HEK293 (cell line): ENCODE measurements around the gene PIGS.
A peak's percentile ranks its signal among the peaks of the same experiment; 100 is the strongest.

ENCODE experiments used
- CTCF ChIA-PET: fragments of 350-600 bp; formaldehyde crosslinking; extraction: SDS; loops from one replicate; lab custom pipeline; 2021; ENCODE audit warnings: antibody characterized with exemption; lab: Yijun Ruan, JAX
- POLR2A ChIA-PET: fragments of 300-600 bp; formaldehyde crosslinking; extraction: SDS; loops from one replicate; lab custom pipeline; 2020; ENCODE audit warnings: antibody characterized with exemption, inconsistent platforms; lab: Yijun Ruan, JAX
- H3K27ac ChIP-seq: fragments of 200-500 bp; sonication (Bioruptor generic); 2 replicates; pipeline ENCODE4 v1.5.1; 2014; ENCODE audit warnings: low read depth, low read length, control low read depth, inconsistent platforms; ENCODE audit errors: extremely low read depth
- H3K36me3 ChIP-seq, 2 experiments: fragments of 200-500 bp in 1 of 2; sonication (Bioruptor generic) in 1 of 2; 1 replicate in 1 of 2; 2 replicates in 1 of 2; pipeline ENCODE4 v1.5.1; 2014 to 2017; ENCODE audit warnings: inconsistent platforms in 2 of 2, low read length in 2 of 2; ENCODE audit not compliant: control insufficient read depth in 2 of 2, insufficient read depth in 1 of 2
- H3K4me1 ChIP-seq: fragments of 200-500 bp; sonication (Bioruptor generic); 2 replicates; pipeline ENCODE4 v1.5.1; 2014; ENCODE audit warnings: mild to moderate bottlenecking, low read length, inconsistent platforms; ENCODE audit not compliant: control insufficient read depth, insufficient read depth
- H3K4me3 ChIP-seq: 2 replicates; pipeline ENCODE4 v1.5.1; 2011; ENCODE audit warnings: low read depth, mild to moderate bottlenecking, control low read depth, low read length, moderate library complexity
- H3K9me3 ChIP-seq: fragments of 200-500 bp; sonication (Bioruptor generic); 2 replicates; pipeline ENCODE4 v1.5.1; 2014; ENCODE audit warnings: low read depth, low read length, inconsistent platforms; ENCODE audit not compliant: control insufficient read depth, insufficient read depth
- GLIS1 ChIP-seq: fragments of 450-650 bp; formaldehyde crosslinking; IDR thresholded peaks from 2 replicates; pipeline ENCODE4 v1.5.1; 2016; ENCODE audit warnings: missing biosample characterization, missing genetic modification characterization
- HOXA7 ChIP-seq: sonication (generic); formaldehyde crosslinking; IDR thresholded peaks from 2 replicates; pipeline ENCODE4 v1.8.1; 2022; ENCODE audit warnings: missing genetic modification reagents, borderline replicate concordance
- MYNN ChIP-seq: fragments of 450-650 bp; formaldehyde crosslinking; IDR thresholded peaks from 2 replicates; pipeline ENCODE4 v1.5.1; 2016; ENCODE audit warnings: missing biosample characterization, missing genetic modification characterization, borderline replicate concordance
- RBAK ChIP-seq: fragments of 450-650 bp; formaldehyde crosslinking; IDR thresholded peaks from 2 replicates; pipeline ENCODE4 v1.5.1; 2016; ENCODE audit warnings: missing biosample characterization, missing genetic modification characterization
- SETDB1 ChIP-seq: IDR thresholded peaks from one replicate; pipeline ENCODE4 v1.6.1; 2017; ENCODE audit warnings: mild to moderate bottlenecking, low read length, moderate library complexity, mixed read lengths; ENCODE audit not compliant: insufficient read length
- ZBTB48 ChIP-seq: fragments of 450-650 bp; formaldehyde crosslinking; IDR thresholded peaks from 2 replicates; pipeline ENCODE4 v1.5.1; 2016; ENCODE audit warnings: missing biosample characterization, missing genetic modification characterization
- ZFP3 ChIP-seq: fragments of 450-650 bp; formaldehyde crosslinking; IDR thresholded peaks from 2 replicates; pipeline ENCODE4 v1.5.1; 2016; ENCODE audit warnings: low read depth, missing biosample characterization, missing genetic modification characterization
- ZNF133 ChIP-seq: fragments of 450-650 bp; formaldehyde crosslinking; IDR thresholded peaks from 2 replicates; pipeline ENCODE4 v1.5.1; 2016; ENCODE audit warnings: missing biosample characterization, missing genetic modification characterization
- ZNF146 ChIP-seq: fragments of 450-650 bp; formaldehyde crosslinking; IDR thresholded peaks from 2 replicates; pipeline ENCODE4 v1.5.1; 2016; ENCODE audit warnings: missing biosample characterization, missing genetic modification characterization
- ZNF184 ChIP-seq: fragments of 450-650 bp; IDR thresholded peaks from 2 replicates; pipeline ENCODE4 v1.5.1; 2018; ENCODE audit warnings: missing biosample characterization, mild to moderate bottlenecking, missing genetic modification characterization
- ZNF211 ChIP-seq: fragments of 450-650 bp; formaldehyde crosslinking; IDR thresholded peaks from 2 replicates; pipeline ENCODE4 v1.5.1; 2016; ENCODE audit warnings: low read depth, missing biosample characterization, missing genetic modification characterization
- ZNF223 ChIP-seq: fragments of 450-650 bp; formaldehyde crosslinking; IDR thresholded peaks from 2 replicates; pipeline ENCODE4 v1.5.1; 2016; ENCODE audit warnings: missing biosample characterization, missing genetic modification characterization
- ZNF311 ChIP-seq: fragments of 450-650 bp; formaldehyde crosslinking; IDR thresholded peaks from 2 replicates; pipeline ENCODE4 v1.5.1; 2017; ENCODE audit warnings: missing biosample characterization, missing genetic modification characterization, borderline replicate concordance
- ZNF426 ChIP-seq: fragments of 450-650 bp; formaldehyde crosslinking; IDR thresholded peaks from 2 replicates; pipeline ENCODE4 v1.5.1; 2017; ENCODE audit warnings: missing biosample characterization, missing genetic modification characterization, mild to moderate bottlenecking, inconsistent platforms, moderate library complexity
- ZNF449 ChIP-seq: fragments of 450-650 bp; formaldehyde crosslinking; IDR thresholded peaks from 2 replicates; pipeline ENCODE4 v1.5.1; 2017; ENCODE audit warnings: missing biosample characterization, mild to moderate bottlenecking, missing genetic modification characterization, moderate library complexity
- ZNF473 ChIP-seq: fragments of 450-650 bp; formaldehyde crosslinking; IDR thresholded peaks from 2 replicates; pipeline ENCODE4 v1.5.1; 2017; ENCODE audit warnings: missing biosample characterization, missing genetic modification characterization
- ZNF521 ChIP-seq: fragments of 450-650 bp; formaldehyde crosslinking; IDR thresholded peaks from 2 replicates; pipeline ENCODE4 v1.5.1; 2017; ENCODE audit warnings: missing biosample characterization, mild to moderate bottlenecking, missing genetic modification characterization
- ZNF561 ChIP-seq: fragments of 450-650 bp; IDR thresholded peaks from 2 replicates; pipeline ENCODE4 v1.5.1; 2018; ENCODE audit warnings: missing biosample characterization, missing genetic modification characterization, borderline replicate concordance
- ZNF600 ChIP-seq: fragments of 450-650 bp; formaldehyde crosslinking; IDR thresholded peaks from 2 replicates; pipeline ENCODE4 v1.5.1; 2016; ENCODE audit warnings: missing biosample characterization, missing genetic modification characterization
- ZNF610 ChIP-seq: fragments of 450-650 bp; formaldehyde crosslinking; IDR thresholded peaks from 2 replicates; pipeline ENCODE4 v1.5.1; 2016; ENCODE audit warnings: missing biosample characterization, missing genetic modification characterization, borderline replicate concordance
- ZNF624 ChIP-seq: fragments of 450-650 bp; formaldehyde crosslinking; IDR thresholded peaks from 2 replicates; pipeline ENCODE4 v1.5.1; 2017; ENCODE audit warnings: missing biosample characterization, missing genetic modification characterization
- ZNF777 ChIP-seq: fragments of 450-650 bp; formaldehyde crosslinking; IDR thresholded peaks from 2 replicates; pipeline ENCODE4 v1.5.1; 2017; ENCODE audit warnings: missing biosample characterization, missing genetic modification characterization, borderline replicate concordance
- ZNF785 ChIP-seq: fragments of 450-650 bp; formaldehyde crosslinking; IDR thresholded peaks from 2 replicates; pipeline ENCODE4 v1.5.1; 2016; ENCODE audit warnings: missing biosample characterization, missing genetic modification characterization
- ZNF837 ChIP-seq: fragments of 450-650 bp; formaldehyde crosslinking; IDR thresholded peaks from 2 replicates; pipeline ENCODE4 v1.5.1; 2016; ENCODE audit warnings: missing biosample characterization, missing genetic modification characterization
- TF ChIP-seq, protein P1 (sequence below): sonication (generic); formaldehyde crosslinking; IDR thresholded peaks from 2 replicates; pipeline ENCODE4 v1.8.1; 2022; ENCODE audit warnings: mild to moderate bottlenecking, moderate library complexity, missing genetic modification reagents

The PIGS gene

DNA sequence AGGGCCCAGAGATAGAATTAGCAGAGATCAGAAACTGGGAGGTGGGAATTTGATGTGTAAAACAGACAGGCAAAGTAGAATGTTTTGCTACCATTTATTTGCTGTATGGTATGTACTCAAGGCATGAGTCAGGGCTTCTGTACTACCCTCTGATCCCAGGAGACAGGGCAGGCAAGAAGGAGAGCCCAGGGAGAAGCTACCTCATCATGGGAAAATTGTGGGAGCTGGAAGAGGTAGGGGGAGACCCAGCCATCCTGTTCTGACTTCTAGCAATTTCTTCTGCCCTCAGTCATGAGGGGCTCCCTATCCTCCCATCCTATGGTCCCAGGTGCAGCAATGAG lies 1.7 kb upstream of the PIGS start:
- Histone ChIP-seq H3K4me1 (peaks cover 11% of the 10 kb centered on the region), H3K27ac (no peak overlapping the region), H3K36me3 (peaks cover 24 to 35% of the 10 kb centered on the region in 2 experiments), H3K4me3 (no peak overlapping the region), H3K9me3 (no peaks in the 10 kb centered on the region)
- no peak for TF ChIP-seq ZBTB48 (tag by site-specific recombination)
- CTCF ChIA-PET, result interaction anchor here (4.5 kb wide), 1 partner anchor 25 kb away, joined by 26 read pairs; no protein-coding TSS in a partner anchor
- POLR2A ChIA-PET, result interaction anchor here (3.0 to 3.9 kb wide), 2 partner anchors 22 to 26 kb away, joined by 30 to 68 read pairs; partner anchors contain the start of genes SPAG5 and UNC119

- no peak overlapping the region for H3K27ac ChIP-seq
- POLR2A ChIA-PET, result interaction anchor here (0.6 to 3.9 kb wide), 14 partner anchors 8 to 237 kb away, joined by 3 to 68 read pairs (median 7); partner anchors contain the start of genes IFT20, PROCA1, RPL23A and SPAG5
These were observed 1.1 kb upstream of the PIGS start for GRCh38 chr17:28572259-28573039.

DNA sequence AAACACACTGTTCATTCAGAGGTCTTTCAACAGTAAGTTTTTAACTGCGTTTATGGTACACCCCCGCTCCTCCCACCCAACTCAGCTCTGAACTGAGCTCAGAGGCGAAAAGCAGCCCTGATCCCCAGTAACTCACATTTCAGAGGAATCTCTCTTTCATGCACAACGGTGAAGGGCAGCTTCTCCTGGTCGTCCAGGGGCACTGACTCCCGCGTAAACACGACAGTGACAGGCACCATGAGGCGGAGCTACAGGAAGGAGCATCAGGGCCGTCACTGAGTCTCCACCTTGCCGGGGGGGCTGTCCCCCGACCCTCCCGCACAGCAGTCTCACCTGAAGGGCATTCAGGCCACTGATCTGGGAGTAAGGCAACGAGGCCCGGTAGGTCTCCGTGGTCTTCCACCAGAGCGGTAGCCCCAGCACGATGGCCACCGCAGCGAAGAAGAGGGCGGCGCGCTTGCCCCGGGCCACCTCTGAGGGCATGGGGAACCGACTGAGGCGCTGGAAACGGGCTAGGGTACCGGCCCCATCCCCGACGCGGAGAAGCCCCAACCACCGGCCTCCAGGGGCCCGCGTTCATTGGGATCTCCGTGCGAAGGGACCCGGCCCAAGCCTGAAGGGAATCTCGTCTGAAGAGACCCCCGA lies 486 bp downstream of the PIGS start:
- Histone ChIP-seq H3K4me1 (peaks cover 11% of the 10 kb centered on the region), H3K9me3 (no peaks in the 10 kb centered on the region), H3K27ac (peak overlapping the region; percentile 84), H3K36me3 (peaks cover 38 to 39% of the 10 kb centered on the region in 2 experiments), H3K4me3 (peak overlapping the region; percentile 73)
- CTCF ChIA-PET, result interaction anchor here (0.7 to 4.5 kb wide), 7 partner anchors 19 to 42 kb away, joined by 3 to 26 read pairs (median 4); no protein-coding TSS in a partner anchor
- POLR2A ChIA-PET, result interaction anchor here (0.5 to 3.9 kb wide), 26 partner anchors 8 to 235 kb away, joined by 3 to 68 read pairs (median 6); partner anchors contain the start of genes BLTP2, IFT20, POLDIP2 and RPL23A
- no peak for TF ChIP-seq ZNF600
- no peak for TF ChIP-seq ZNF146 (tag by site-specific recombination)
- no peak for TF ChIP-seq ZNF521 (tag by site-specific recombination)
- TF ChIP-seq ZNF610 (tag by site-specific recombination), result 0 out of 2 replicates have a peak, but pooled peaks have one; percentile 20
- no peak for TF ChIP-seq HOXA7 (CRISPR knock-in tag)
- no peak for TF ChIP-seq ZNF426 (tag by site-specific recombination)
- no peak for TF ChIP-seq RBAK (tag by site-specific recombination)
- no peak for TF ChIP-seq ZNF785
- TF ChIP-seq ZNF184 (tag by site-specific recombination), result no peak
- TF ChIP-seq, protein P1, sequence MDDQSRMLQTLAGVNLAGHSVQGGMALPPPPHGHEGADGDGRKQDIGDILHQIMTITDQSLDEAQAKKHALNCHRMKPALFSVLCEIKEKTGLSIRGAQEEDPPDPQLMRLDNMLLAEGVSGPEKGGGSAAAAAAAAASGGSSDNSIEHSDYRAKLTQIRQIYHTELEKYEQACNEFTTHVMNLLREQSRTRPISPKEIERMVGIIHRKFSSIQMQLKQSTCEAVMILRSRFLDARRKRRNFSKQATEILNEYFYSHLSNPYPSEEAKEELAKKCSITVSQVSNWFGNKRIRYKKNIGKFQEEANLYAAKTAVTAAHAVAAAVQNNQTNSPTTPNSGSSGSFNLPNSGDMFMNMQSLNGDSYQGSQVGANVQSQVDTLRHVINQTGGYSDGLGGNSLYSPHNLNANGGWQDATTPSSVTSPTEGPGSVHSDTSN (CRISPR knock-in tag), result no peak; the same call in 1 of the 2 replicates
- no peak for TF ChIP-seq MYNN (tag by site-specific recombination)
- no peak for TF ChIP-seq ZNF837 (tag by site-specific recombination)
- no peak for TF ChIP-seq ZNF311
- TF ChIP-seq ZNF624 (tag by site-specific recombination), result no peak
- TF ChIP-seq ZNF133 (tag by site-specific recombination), result no peak
- TF ChIP-seq ZNF211 (tag by site-specific recombination), result no peak
- no peak for TF ChIP-seq ZNF223 (tag by site-specific recombination)
- no peak for TF ChIP-seq ZFP3
- no peak for TF ChIP-seq ZNF473 (tag by site-specific recombination)
- no peak for TF ChIP-seq ZNF561 (tag by site-specific recombination)

More at GRCh38 chr17:28572259-28573039, 1.1 kb upstream of the PIGS start:
- Histone ChIP-seq H3K4me3 (no peak overlapping the region), H3K9me3 (no peaks in the 10 kb centered on the region), H3K36me3 (peaks cover 23 to 34% of the 10 kb centered on the region in 2 experiments), H3K4me1 (peaks cover 11% of the 10 kb centered on the region)
- CTCF ChIA-PET, result interaction anchor here (0.7 to 4.5 kb wide), 8 partner anchors 21 to 77 kb away, joined by 3 to 26 read pairs (median 4); no protein-coding TSS in a partner anchor
- no peak for TF ChIP-seq ZNF449
- peak; percentile 30; the same call in 1 of the 2 replicates for TF ChIP-seq GLIS1 (tag by site-specific recombination)
- no peak for TF ChIP-seq ZNF777 (tag by site-specific recombination)
- no peak for TF ChIP-seq SETDB1
- TF ChIP-seq, protein P1 (CRISPR knock-in tag), result 0 out of 2 replicates have a peak, but pooled peaks have one; percentile 20
